Measurements from ENCODE around the gene SEC23A. TPM values are rescaled to one million over a fixed set of nuclear protein-coding genes. Genes with fewer than 3 reads are reported as not detected.

SEC23A gene
- total and polyA plus RNA-seq, 2 of the 13 experiments (the other 11 are each of a cell fraction or from before 2014, with no cell fraction given) = 403 to 887 TPM

DNA sequence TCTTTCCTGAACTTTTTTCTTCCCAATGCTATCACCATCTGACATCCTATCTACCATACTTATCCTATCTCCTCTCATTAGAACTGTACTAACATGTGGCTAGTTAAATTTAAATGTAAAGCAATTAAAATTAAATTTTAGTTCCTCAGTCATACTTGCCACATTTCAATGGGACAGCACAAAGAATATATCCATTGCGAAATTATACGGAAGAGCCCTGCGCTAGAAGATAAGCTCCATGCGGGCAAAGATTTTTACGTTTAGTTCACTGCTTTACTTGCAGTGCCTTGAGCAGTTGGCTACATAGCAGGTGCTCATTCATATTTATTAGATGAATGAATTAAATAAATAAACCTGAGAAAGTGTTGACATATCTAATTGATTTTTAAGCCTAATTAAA lies 33.1 kb downstream of the SEC23A start:
- Histone ChIP-seq H3K4me1 (ENCODE audit: insufficient read depth, low read length) (peaks cover 23% of the 10 kb centered on the region), H3K9me3 (ENCODE audit: low read length) (no peaks in the 10 kb centered on the region), H3K27ac (ENCODE audit: extremely low read length, insufficient read depth, low read length) (no peak overlapping the region), H3K36me3 (replicated peaks in 1 of 2; ENCODE audit: control insufficient read depth in 1 of 2, insufficient read depth in 2 of 2, low read length in 2 of 2) (peaks cover 38 to 90% of the 10 kb centered on the region in 2 experiments), H3K4me2 (ENCODE audit: low read depth, low read length) (no peak overlapping the region), H3K27me3 (ENCODE audit: control insufficient read depth in 1 of 2, insufficient read depth in 2 of 2, low read length in 2 of 2) (no peaks in the 10 kb centered on the region), H2AFZ (ENCODE audit: low read length) (no peak overlapping the region), H3K9ac (ENCODE audit: insufficient read depth, low read depth, low read length) (no peak overlapping the region), H4K20me1 (ENCODE audit: insufficient read depth, low read length) (peaks cover 28% of the 10 kb centered on the region), H3K4me3 (replicated peaks in 1 of 3; ENCODE audit: insufficient read depth in 1 of 3, low read depth in 2 of 3, low read length in 3 of 3) (no peak overlapping the region), H3K79me2 (ENCODE audit: insufficient read depth, low read length) (peaks cover 18% of the 10 kb centered on the region)
- WGBS (ENCODE audit: low lambda C conversion rate) = 98% methylated on average over 5 of the region's 5 CpGs
- intact Hi-C loops (cut with micrococcal nuclease; ENCODE audit: unreplicated experiment) (no loop called here), in situ Hi-C loops (cut with HindIII; ENCODE audit: extremely low pct_ligation_motif_present, low pct_unique_long_range_greater_than_20kb) (no loop called here)
- no peak for DNase-seq (ENCODE audit: low spot score)
- CTCF ChIA-PET (ENCODE audit: low intra/inter-chr PET ratio, low total read pairs) = no interaction called here
- no peak for ATAC-seq
- FAIRE-seq = no peak
- TSS peak; percentile 22 for BruUV-seq (replicated peaks)
- TF ChIP-seq CEBPB (IDR thresholded peaks at IDR 0.05; ENCODE audit: borderline replicate concordance, low read depth, low read length) = peak; percentile 86; the same call in 1 of the 2 replicates
- TF ChIP-seq, protein P1, sequence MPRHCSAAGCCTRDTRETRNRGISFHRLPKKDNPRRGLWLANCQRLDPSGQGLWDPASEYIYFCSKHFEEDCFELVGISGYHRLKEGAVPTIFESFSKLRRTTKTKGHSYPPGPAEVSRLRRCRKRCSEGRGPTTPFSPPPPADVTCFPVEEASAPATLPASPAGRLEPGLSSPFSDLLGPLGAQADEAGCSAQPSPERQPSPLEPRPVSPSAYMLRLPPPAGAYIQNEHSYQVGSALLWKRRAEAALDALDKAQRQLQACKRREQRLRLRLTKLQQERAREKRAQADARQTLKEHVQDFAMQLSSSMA (CRISPR knock-in tag; IDR thresholded peaks at IDR 0.05) = no peak
- TF ChIP-seq CEBPG (CRISPR knock-in tag; IDR thresholded peaks at IDR 0.05) = peak; percentile 52
- TF ChIP-seq TAF15 (IDR thresholded peaks at IDR 0.05; ENCODE audit: low read depth, low read length, poor library complexity, severe bottlenecking) = no peak
- TF ChIP-seq, protein P2, sequence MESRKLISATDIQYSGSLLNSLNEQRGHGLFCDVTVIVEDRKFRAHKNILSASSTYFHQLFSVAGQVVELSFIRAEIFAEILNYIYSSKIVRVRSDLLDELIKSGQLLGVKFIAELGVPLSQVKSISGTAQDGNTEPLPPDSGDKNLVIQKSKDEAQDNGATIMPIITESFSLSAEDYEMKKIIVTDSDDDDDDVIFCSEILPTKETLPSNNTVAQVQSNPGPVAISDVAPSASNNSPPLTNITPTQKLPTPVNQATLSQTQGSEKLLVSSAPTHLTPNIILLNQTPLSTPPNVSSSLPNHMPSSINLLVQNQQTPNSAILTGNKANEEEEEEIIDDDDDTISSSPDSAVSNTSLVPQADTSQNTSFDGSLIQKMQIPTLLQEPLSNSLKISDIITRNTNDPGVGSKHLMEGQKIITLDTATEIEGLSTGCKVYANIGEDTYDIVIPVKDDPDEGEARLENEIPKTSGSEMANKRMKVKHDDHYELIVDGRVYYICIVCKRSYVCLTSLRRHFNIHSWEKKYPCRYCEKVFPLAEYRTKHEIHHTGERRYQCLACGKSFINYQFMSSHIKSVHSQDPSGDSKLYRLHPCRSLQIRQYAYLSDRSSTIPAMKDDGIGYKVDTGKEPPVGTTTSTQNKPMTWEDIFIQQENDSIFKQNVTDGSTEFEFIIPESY (CRISPR knock-in tag; IDR thresholded peaks at IDR 0.05) = peak; percentile 75; the same call in 1 of the 2 replicates
- no peak for TF ChIP-seq SRSF1 (optimal IDR thresholded peaks at IDR 0.05; ENCODE audit: low read depth, low read length)
- TF ChIP-seq LCORL (IDR thresholded peaks at IDR 0.05) = 0 out of 2 replicates have a peak, but pooled peaks have one; percentile 31
- no peak for TF ChIP-seq LCORL (CRISPR knock-in tag; IDR thresholded peaks at IDR 0.05)
- no peak for TF ChIP-seq FOXM1 (CRISPR knock-in tag; IDR thresholded peaks at IDR 0.05)
- TF ChIP-seq TARDBP (CRISPR knock-in tag; IDR thresholded peaks at IDR 0.05) = 0 out of 2 replicates have a peak, but pooled peaks have one; percentile 28
- POLR2A ChIA-PET = interaction anchor here (1.1 to 1.2 kb wide), 3 partner anchors 32 to 52 kb away, joined by 3 to 5 read pairs (median 3); partner anchors contain the start of gene SEC23A
